Activated CD4-positive, alpha-beta memory T cell treated with anti-CD3 and anti-CD28 coated beads for 36 hours (primary cell): ENCODE results near the gene OR2B2. TPM values are rescaled to one million over a fixed set of nuclear protein-coding genes. Genes with fewer than 3 reads are reported as not detected.
"Not testable (repeated sequence)": the region's sequence is repeated elsewhere in the genome, so short reads cannot be mapped to it uniquely, and the experiment has no call there.

ENCODE experiments used
- CTCF ChIA-PET: fragments of 350-600 bp; sonication (Branson Sonifier 250); formaldehyde crosslinking; loops from one replicate; lab custom pipeline; 2021; ENCODE audit warnings: antibody characterized with exemption, inconsistent platforms; lab: Charles Lee
- POLR2A ChIA-PET: fragments of 350-600 bp; sonication (Branson Sonifier 250); formaldehyde crosslinking; loops from one replicate; lab custom pipeline; 2021; ENCODE audit warnings: antibody characterized with exemption; lab: Charles Lee
- DNase-seq: peaks from one replicate; pipeline ENCODE4 v3.0.0-alpha.2; 2020
- H3K27ac Mint-ChIP-seq: one replicate; pipeline ENCODE4 v1.8.0; 2021; ENCODE audit warnings: mixed read lengths
- H3K27me3 Mint-ChIP-seq: one replicate; pipeline ENCODE4 v1.8.0; 2021; ENCODE audit warnings: mixed read lengths
- H3K36me3 Mint-ChIP-seq: one replicate; pipeline ENCODE4 v1.8.0; 2021; ENCODE audit warnings: mixed read lengths
- H3K4me1 Mint-ChIP-seq: one replicate; pipeline ENCODE4 v1.8.0; 2021; ENCODE audit warnings: low read depth, mixed read lengths
- H3K4me3 Mint-ChIP-seq: one replicate; pipeline ENCODE4 v1.8.0; 2021; ENCODE audit warnings: mild to moderate bottlenecking, mixed read lengths
- H3K9me3 Mint-ChIP-seq: one replicate; pipeline ENCODE4 v1.8.0; 2021; ENCODE audit warnings: mixed read lengths
- intact Hi-C: fragments of 100-400 bp; cut with micrococcal nuclease; formaldehyde crosslinking; loops from one replicate; pipeline ENCODE4 v1.15.1; 2023
- total RNA-seq, 2 experiments: library from RNA; stranded (reverse); gene quantifications; one replicate each; pipeline ENCODE4 v1.2.3, GENCODE V29; 2021

The OR2B2 gene
- total RNA-seq, 2 experiments from 2014 or later = not detected

DNA sequence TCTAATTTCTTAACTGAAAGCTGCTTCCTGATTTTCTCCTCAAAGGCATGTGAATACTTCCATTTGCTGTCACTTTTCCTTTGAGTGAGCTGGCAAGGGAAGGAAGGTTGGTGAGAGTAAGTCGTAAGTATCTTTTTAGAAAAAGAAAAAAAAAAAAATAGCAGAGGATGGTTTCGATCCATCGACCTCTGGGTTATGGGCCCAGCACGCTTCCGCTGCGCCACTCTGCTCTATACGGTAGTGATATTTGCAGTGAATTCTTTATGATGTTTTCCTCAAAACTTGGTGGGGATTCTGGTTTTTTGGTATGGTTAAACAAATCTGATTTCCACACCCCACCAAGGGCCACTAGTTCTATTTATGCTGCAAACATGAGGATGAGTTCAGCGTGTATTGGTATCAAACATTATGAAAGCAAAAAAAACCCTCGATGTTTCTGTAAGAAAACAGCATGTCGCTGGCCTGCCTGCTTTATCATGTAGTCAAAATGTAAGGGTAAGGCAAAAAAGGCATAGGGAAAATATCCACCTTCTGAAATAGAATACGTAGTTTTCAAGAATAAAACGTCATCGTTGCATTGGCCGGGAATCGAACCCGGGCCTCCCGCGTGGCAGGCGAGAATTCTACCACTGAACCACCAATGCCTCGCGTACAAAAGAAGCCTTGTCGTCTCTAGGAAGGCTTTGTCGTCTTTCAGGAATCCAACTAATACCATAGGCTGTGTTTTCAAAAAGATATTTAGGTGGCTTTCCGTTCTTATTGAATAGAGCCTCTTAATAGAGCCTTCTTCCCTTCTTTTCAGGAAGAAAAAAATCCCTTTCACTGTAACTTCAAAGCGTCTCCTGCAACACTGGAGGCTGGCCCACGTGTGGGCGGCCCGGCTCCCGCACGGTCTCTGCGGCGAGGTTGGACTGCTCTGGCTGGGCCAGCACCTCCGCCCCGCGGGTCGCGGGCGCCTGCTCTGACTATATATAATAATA, 9.6 kb downstream of the OR2B2 start:
- Mint-ChIP-seq H3K4me3 (peak overlapping the region; percentile 79), H3K27ac (peak overlapping the region; percentile 91), H3K4me1 (peaks cover 11% of the 10 kb centered on the region), H3K27me3 (peaks cover 13% of the 10 kb centered on the region), H3K9me3 (no peaks in the 10 kb centered on the region), H3K36me3 (peaks cover 9% of the 10 kb centered on the region)
- POLR2A ChIA-PET = interaction anchor here (1.1 to 1.2 kb wide), 2 partner anchors 9 to 30 kb away, joined by 4 to 9 read pairs; a partner anchor contains a TSS
- peak; percentile 92 for DNase-seq
- CTCF ChIA-PET = interaction anchor here (0.7 to 1.4 kb wide), 6 partner anchors 12 to 453 kb away, joined by 3 to 4 read pairs (median 3); a partner anchor contains a TSS
- intact Hi-C loops = loop anchor here (1.0 to 10.0 kb wide), 5 partner anchors 214 to 782 kb away; no protein-coding TSS in a partner anchor

GRCh38 chr6:27901801-27902200, 10.4 kb downstream of the OR2B2 start:
- ChIA-PET POLR2A (interaction anchor here (1.1 to 1.2 kb wide), 2 partner anchors 8 to 29 kb away, joined by 4 to 9 read pairs; a partner anchor contains a TSS), CTCF (interaction anchor here (0.8 to 1.4 kb wide), 5 partner anchors 64 to 454 kb away, joined by 3 to 4 read pairs (median 3); a partner anchor contains a TSS)
- DNase-seq = no peak
- peaks cover 13% of the 10 kb centered on the region for H3K27me3 Mint-ChIP-seq
- H3K27ac Mint-ChIP-seq = peak overlapping the region; percentile 0
- no peaks in the 10 kb centered on the region for H3K9me3 Mint-ChIP-seq
- H3K4me3 Mint-ChIP-seq = peak overlapping the region; percentile 0
- peaks cover 9% of the 10 kb centered on the region for H3K4me1 Mint-ChIP-seq
- intact Hi-C loops = loop anchor here (1.0 to 10.0 kb wide), 5 partner anchors 214 to 783 kb away; no protein-coding TSS in a partner anchor
- H3K36me3 Mint-ChIP-seq = peaks cover 9% of the 10 kb centered on the region

GRCh38 chr6:27900197-27900596, 12.0 kb downstream of the OR2B2 start:
- CTCF ChIA-PET = interaction anchor here (0.6 to 7.6 kb wide), 2 partner anchors 128 to 426 kb away, joined by 3 to 100 read pairs; no protein-coding TSS in a partner anchor
- H3K9me3 Mint-ChIP-seq, H3K27ac Mint-ChIP-seq, POLR2A ChIA-PET, DNase-seq, H3K4me1 Mint-ChIP-seq, H3K36me3 Mint-ChIP-seq, H3K4me3 Mint-ChIP-seq: not testable (repeated sequence)
- H3K27me3 Mint-ChIP-seq = peaks cover 12% of the 10 kb centered on the region
- intact Hi-C loops = loop anchor here (5.0 to 10.0 kb wide), 3 partner anchors 237 to 785 kb away; no protein-coding TSS in a partner anchor

DNA sequence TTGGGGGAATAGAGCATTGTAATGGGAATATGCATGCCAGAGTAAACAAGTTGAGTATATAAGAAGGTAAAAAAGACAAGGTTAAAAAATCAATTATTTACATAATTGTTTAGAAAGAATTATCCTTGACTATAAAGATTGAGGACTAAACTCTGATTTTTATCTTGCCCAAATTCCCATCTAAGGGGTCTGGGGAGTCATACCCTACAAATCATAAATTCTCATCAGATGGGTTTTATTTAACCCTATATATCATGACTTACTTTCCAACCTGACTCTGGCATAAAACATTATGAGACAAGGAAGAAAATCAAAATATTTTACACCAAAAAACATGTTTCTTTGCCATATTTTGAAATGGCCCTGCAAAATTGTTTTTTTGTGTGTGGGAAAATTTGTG, 12.7 kb downstream of the OR2B2 start:
- intact Hi-C loops = loop anchor here (10.0 kb wide), 4 partner anchors 315 to 1305 kb away; partner anchors contain the start of gene ABT1
- H3K27me3 Mint-ChIP-seq = peaks cover 9% of the 10 kb centered on the region
- H3K27ac Mint-ChIP-seq = no peak overlapping the region
- H3K4me3 Mint-ChIP-seq = no peak overlapping the region
- DNase-seq = no peak
- ChIA-PET CTCF (interaction anchor here (0.7 to 7.6 kb wide), 2 partner anchors 127 to 1065 kb away, joined by 3 to 100 read pairs; no protein-coding TSS in a partner anchor), POLR2A (no interaction called here)
- no peaks in the 10 kb centered on the region for H3K9me3 Mint-ChIP-seq
- peaks cover 9% of the 10 kb centered on the region for H3K4me1 Mint-ChIP-seq
- peaks cover 9% of the 10 kb centered on the region for H3K36me3 Mint-ChIP-seq

DNA sequence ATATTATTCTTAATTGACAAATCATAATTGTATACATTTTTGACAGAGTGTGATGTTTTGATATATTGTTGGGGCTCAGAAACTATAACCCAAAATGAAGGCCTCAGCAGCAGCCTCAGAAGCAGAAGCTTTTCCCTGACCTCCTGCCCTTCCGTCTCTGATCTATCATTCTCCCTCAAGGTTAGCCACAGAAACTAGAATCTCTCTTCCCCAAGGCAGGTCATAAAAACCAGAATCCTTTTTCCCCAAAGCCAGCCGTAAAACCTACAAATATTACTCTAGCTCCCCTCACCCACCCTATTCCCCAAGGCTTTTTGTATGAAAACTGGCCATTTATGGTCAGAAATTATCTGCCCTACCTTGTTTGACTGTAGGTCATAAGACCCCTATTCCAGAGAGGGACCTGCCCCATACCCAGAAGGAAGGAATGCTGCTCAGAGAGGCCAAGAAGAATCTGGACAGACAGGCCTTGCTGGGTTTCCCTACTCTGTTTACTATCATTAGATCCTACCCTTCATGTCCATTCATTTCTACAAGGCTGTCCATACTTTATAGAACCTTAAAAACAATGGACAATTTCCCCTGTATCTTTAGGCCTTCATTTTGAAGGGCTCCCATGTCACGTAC, 14.5 kb downstream of the OR2B2 start:
- peaks cover 14% of the 10 kb centered on the region for H3K4me1 Mint-ChIP-seq
- H3K27me3 Mint-ChIP-seq = peaks cover 11% of the 10 kb centered on the region
- peaks cover 13% of the 10 kb centered on the region for H3K36me3 Mint-ChIP-seq
- no peaks in the 10 kb centered on the region for H3K9me3 Mint-ChIP-seq
- no peak overlapping the region for H3K27ac Mint-ChIP-seq
- intact Hi-C loops = loop anchor here (10.0 kb wide), 4 partner anchors 317 to 1303 kb away; partner anchors contain the start of gene ABT1
- POLR2A ChIA-PET = interaction anchor here (5.4 to 6.1 kb wide), 4 partner anchors 29 to 87 kb away, joined by 110 to 507 read pairs (median 206); a partner anchor contains a TSS
- CTCF ChIA-PET = interaction anchor here (0.9 to 7.6 kb wide), 9 partner anchors 29 to 735 kb away, joined by 3 to 121 read pairs (median 64); a partner anchor contains a TSS
- no peak for DNase-seq
- no peak overlapping the region for H3K4me3 Mint-ChIP-seq

DNA sequence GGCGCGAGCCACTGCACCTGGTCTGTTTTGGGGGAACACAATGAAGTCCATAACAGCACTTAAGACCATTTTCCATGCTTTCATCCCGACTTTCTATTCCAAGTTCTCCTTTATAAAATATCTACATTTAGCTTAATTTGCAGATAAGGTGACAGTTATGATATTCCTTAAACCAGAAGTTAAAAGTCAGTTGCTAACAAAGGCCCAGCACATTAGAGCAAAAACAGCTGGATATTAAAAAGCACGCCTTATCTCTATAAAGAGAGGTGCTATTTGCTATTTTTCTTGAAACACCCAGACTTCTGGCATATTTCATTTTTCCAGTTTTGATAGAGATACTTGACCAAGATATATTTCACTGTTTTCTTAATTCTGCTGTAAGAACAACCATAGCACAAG, 15.8 kb downstream of the OR2B2 start:
- POLR2A ChIA-PET = interaction anchor here (4.4 to 6.1 kb wide), 5 partner anchors 28 to 764 kb away, joined by 42 to 507 read pairs (median 187); a partner anchor contains a TSS
- intact Hi-C loops = loop anchor here (10.0 kb wide), 4 partner anchors 318 to 1302 kb away; partner anchors contain the start of gene ABT1
- Mint-ChIP-seq H3K4me3 (no peak overlapping the region), H3K36me3 (peaks cover 10% of the 10 kb centered on the region), H3K27me3 (peaks cover 7% of the 10 kb centered on the region), H3K27ac (no peak overlapping the region), H3K9me3 (no peaks in the 10 kb centered on the region), H3K4me1 (peaks cover 18% of the 10 kb centered on the region)
- DNase-seq = no peak
- CTCF ChIA-PET = interaction anchor here (1.2 to 7.6 kb wide), 18 partner anchors 14 to 734 kb away, joined by 3 to 121 read pairs (median 10); a partner anchor contains a TSS

GRCh38 chr6:27894839-27895762, 17.1 kb downstream of the OR2B2 start:
- Mint-ChIP-seq H3K36me3 (peaks cover 10% of the 10 kb centered on the region), H3K27ac (no peak overlapping the region), H3K9me3 (no peaks in the 10 kb centered on the region), H3K27me3 (peaks cover 7% of the 10 kb centered on the region), H3K4me3 (no peak overlapping the region), H3K4me1 (peaks cover 24% of the 10 kb centered on the region)
- intact Hi-C loops = loop anchor here (1.0 to 10.0 kb wide), 12 partner anchors 76 to 1868 kb away; partner anchors contain the start of gene ABT1
- peak; percentile 75 for DNase-seq
- ChIA-PET POLR2A (interaction anchor here (2.8 to 6.1 kb wide), 7 partner anchors 27 to 763 kb away, joined by 24 to 507 read pairs (median 110); a partner anchor contains a TSS), CTCF (interaction anchor here (0.8 to 7.6 kb wide), 22 partner anchors 11 to 768 kb away, joined by 3 to 121 read pairs (median 8); a partner anchor contains a TSS)

DNA sequence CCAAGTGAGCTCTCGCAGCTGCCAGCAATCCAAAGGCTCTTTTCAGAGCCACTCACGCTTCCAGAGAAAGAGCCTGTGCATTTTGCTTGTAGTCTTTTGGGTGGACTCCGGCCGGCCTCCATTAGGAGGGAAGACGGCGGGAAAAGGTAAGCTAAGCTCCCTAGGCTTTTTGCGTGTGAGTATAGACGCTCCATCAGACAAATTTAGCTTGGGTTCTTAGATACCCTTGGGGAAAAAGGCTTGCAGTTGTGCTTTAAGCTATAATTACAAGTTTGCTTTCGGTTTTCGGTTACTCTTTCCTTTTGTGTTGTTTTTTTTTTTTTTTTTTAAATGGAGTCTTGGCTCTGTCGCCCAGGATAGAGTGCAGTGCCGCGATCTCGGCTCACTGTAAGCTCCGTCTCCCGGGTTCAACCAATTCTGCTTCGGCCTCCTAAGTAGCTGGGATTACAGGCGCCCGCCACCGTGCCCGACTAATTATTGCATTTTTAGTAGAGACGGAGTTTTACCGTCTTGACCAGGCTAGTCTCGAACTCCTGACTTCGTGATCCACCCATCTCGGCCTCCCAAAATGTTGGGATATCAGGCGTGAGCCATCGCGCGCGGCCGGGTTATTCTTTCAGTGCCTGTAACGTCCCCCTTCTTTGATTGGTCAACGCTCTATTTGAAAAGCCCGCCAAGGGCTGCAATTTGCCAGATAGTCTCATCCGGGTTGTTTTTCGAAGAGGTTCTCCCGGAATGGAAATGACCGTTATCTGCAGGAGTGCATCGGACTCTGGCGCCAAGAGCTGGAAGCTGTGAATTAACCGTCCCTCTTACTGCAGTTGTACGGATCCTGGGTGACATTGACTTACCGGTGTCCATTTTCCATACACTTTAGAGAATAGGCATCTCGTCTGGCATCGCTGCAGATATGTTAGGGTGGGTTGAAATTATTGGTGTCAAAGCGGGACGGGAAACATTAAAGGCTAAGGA, 18.1 kb downstream of the OR2B2 start:
- H3K9me3 Mint-ChIP-seq = no peaks in the 10 kb centered on the region
- intact Hi-C loops = loop anchor here (1.0 to 10.0 kb wide), 16 partner anchors 29 to 1867 kb away; partner anchors contain the start of gene ABT1
- H3K4me3 Mint-ChIP-seq = no peak overlapping the region
- peaks cover 7% of the 10 kb centered on the region for H3K27me3 Mint-ChIP-seq
- ChIA-PET CTCF (interaction anchor here (0.5 to 7.6 kb wide), 18 partner anchors 12 to 767 kb away, joined by 3 to 121 read pairs (median 10); a partner anchor contains a TSS), POLR2A (interaction anchor here (1.2 to 6.1 kb wide), 18 partner anchors 8 to 1770 kb away, joined by 3 to 507 read pairs (median 8); a partner anchor contains a TSS)
- H3K36me3 Mint-ChIP-seq = peaks cover 10% of the 10 kb centered on the region
- peaks cover 32% of the 10 kb centered on the region for H3K4me1 Mint-ChIP-seq
- no peak overlapping the region for H3K27ac Mint-ChIP-seq
- peak; percentile 90 for DNase-seq

DNA sequence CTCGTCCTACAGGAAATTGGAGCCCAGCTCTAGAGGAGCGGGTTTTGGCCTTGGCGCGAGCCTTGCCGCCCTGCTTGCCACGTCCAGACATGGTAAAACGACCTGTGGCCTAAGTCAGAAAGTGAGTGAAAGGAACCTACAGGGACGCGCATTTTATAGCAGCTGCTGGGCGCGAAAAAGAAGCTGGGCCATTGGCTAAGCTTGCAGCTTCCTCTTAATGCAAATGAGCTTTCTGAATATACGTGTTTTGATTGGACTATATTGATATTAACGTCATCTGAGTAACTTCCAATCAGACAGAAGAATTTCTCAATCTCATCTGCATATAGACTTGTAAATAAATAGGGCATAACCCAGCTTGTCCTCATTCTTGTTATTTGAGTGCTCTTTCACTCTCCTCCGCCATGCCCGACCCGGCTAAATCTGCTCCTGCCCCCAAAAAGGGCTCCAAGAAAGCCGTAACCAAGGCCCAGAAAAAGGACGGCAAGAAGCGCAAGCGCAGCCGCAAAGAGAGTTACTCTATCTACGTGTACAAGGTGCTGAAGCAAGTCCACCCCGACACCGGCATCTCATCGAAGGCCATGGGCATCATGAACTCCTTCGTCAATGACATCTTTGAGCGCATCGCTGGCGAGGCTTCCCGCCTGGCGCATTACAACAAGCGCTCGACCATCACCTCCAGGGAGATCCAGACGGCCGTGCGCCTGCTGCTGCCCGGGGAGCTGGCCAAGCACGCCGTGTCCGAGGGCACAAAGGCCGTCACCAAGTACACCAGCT, 18.9 kb downstream of the OR2B2 start:
- intact Hi-C loops = loop anchor here (1.0 to 10.0 kb wide), 13 partner anchors 28 to 1866 kb away; partner anchors contain the start of gene ABT1
- no peak overlapping the region for H3K4me3 Mint-ChIP-seq
- POLR2A ChIA-PET = interaction anchor here (0.6 to 6.1 kb wide), 30 partner anchors 9 to 1871 kb away, joined by 3 to 507 read pairs (median 4); a partner anchor contains a TSS
- H3K27me3 Mint-ChIP-seq = peaks cover 7% of the 10 kb centered on the region
- peak; percentile 95 for DNase-seq
- peaks cover 10% of the 10 kb centered on the region for H3K36me3 Mint-ChIP-seq
- CTCF ChIA-PET = interaction anchor here (1.0 to 7.6 kb wide), 10 partner anchors 24 to 766 kb away, joined by 3 to 121 read pairs (median 62); a partner anchor contains a TSS
- no peaks in the 10 kb centered on the region for H3K9me3 Mint-ChIP-seq
- H3K4me1 Mint-ChIP-seq = peaks cover 32% of the 10 kb centered on the region
- no peak overlapping the region for H3K27ac Mint-ChIP-seq
